GM12875 (cell line): ENCODE data around the gene ATP8A2.

Source experiments
- H3K4me3 ChIP-seq: one replicate; pipeline ENCODE4 v1.5.1; 2011; ENCODE audit warnings: low read depth, low read length, control low read depth
- TF ChIP-seq, protein P1 (sequence below): IDR thresholded peaks from 2 replicates; pipeline ENCODE4 v1.5.1; 2011; ENCODE audit warnings: low read depth, mild to moderate bottlenecking, control low read depth, inconsistent platforms, low read length, moderate library complexity, borderline replicate concordance; ENCODE audit not compliant: insufficient read depth

The ATP8A2 gene

GRCh38 chr13:25987987-25988386 is 616.2 kb downstream of the ATP8A2 start:
- TF ChIP-seq, protein P1, sequence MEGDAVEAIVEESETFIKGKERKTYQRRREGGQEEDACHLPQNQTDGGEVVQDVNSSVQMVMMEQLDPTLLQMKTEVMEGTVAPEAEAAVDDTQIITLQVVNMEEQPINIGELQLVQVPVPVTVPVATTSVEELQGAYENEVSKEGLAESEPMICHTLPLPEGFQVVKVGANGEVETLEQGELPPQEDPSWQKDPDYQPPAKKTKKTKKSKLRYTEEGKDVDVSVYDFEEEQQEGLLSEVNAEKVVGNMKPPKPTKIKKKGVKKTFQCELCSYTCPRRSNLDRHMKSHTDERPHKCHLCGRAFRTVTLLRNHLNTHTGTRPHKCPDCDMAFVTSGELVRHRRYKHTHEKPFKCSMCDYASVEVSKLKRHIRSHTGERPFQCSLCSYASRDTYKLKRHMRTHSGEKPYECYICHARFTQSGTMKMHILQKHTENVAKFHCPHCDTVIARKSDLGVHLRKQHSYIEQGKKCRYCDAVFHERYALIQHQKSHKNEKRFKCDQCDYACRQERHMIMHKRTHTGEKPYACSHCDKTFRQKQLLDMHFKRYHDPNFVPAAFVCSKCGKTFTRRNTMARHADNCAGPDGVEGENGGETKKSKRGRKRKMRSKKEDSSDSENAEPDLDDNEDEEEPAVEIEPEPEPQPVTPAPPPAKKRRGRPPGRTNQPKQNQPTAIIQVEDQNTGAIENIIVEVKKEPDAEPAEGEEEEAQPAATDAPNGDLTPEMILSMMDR = no peak
- no peak overlapping the region for H3K4me3 ChIP-seq

DNA sequence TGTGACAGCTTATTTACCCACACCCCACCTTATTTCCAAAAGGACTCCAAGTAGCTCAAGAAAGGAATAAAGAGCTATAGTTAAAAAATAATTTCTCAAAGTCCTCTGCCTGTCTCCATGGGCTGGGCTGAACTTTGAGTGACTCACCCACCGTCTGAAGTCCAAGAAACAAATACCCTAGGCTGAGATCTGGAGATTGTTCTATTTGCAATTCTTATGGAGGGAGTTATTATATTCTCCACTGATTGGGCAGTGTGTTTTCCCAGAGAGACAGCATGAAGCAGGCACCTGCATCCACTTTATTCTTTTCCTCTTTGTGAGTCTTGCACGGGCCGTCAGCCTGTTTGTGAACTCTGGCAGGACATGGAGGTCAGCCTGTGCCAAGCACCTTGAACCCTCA is 616.9 kb downstream of the ATP8A2 start:
- TF ChIP-seq, protein P1 = no peak
- no peak overlapping the region for H3K4me3 ChIP-seq

- H3K4me3 ChIP-seq = no peak overlapping the region
- TF ChIP-seq, protein P1 = no peak
Observed at GRCh38 chr13:25990801-25991200, 619.0 kb downstream of the ATP8A2 start.

GRCh38 chr13:25992076-25992475 is 620.3 kb downstream of the ATP8A2 start:
- no peak overlapping the region for H3K4me3 ChIP-seq

DNA sequence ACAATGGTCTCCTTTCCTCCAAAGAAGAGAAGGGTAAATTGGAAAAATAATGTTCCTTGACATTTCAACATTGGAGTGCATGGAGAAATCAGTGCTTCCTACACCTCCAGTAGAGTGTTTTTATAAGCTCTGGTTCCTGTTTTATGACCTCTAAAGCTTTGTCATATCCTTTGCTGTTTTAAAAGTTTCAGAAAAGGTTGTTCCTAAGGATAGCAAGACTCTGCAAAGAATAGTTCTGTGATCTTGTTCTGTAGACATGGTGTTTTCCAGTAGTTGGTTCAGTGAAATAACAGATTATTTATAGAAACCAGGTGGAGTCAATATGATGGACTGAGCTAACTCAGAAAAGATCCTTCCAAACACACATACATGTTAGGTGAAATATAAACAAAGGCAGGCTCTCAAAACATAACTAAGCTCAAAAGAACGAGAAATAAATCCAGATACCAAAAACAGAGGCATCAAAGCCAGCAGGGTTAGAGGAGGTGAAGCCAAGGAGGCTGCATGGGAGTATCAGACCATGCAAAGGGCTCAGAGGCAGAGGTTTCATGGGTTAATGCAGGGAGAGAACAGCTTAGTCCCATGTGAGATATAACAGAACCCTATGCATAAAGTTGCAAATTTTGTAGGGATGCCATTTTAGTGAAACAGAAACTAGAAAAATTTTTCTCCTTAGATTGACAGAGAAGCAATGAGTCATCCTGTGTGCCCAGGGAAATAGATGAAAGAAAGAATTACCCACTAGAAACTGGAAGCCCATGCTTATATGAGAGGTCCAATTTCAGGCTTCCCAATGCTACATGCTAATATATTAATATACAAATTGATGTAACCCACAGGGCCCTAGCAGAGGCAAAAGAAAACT is 635.7 kb downstream of the ATP8A2 start:
- TF ChIP-seq, protein P1 = no peak
- no peak overlapping the region for H3K4me3 ChIP-seq

More at GRCh38 chr13:25992076-25992475, 620.3 kb downstream of the ATP8A2 start:
- TF ChIP-seq, protein P1 = no peak

DNA sequence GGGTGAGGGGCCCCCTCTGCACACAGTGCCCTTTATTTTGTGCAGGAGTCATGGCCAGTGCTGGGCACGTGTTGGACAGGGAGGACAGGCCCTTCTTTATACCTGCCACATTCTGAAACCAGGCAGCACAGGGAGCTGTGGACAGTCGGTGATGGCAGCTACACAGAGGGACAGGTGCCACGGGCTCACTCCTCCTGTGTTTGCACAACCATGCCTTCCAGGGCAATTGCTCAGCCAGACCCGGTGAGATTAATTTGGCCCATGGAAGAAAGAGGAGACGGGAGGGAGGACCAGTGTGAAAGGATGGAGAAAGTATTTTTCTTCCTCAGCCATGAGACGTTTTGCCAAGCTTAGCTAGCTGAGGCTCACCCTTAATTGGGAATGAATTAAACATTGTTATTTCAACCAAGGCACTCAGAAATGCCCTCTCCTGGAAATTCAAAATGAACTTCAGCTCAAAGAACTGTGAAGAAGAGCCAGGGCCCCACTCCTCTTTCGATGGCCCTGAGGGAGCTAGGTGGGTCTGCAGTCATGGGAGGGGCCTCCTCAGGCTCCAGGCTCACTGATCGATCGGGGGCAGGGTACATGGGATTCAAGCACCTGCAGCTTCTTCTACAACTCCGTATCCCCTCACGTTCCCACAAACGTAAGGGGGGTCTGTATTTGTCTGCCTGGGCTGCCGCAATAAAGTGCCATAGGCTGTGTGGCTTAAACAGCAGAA is 638.9 kb downstream of the ATP8A2 start:
- no peak overlapping the region for H3K4me3 ChIP-seq
- TF ChIP-seq, protein P1 = no peak
